Measurements from ENCODE around the gene SLC25A30. TPM values are rescaled to one million over a fixed set of nuclear protein-coding genes. Genes with fewer than 3 reads are reported as not detected.
A peak's percentile ranks its signal among the peaks of the same experiment; 100 is the strongest.

SLC25A30 gene
- total and polyA plus RNA-seq, 4 donors = 5.4 to 59.2 (median 17.8) TPM

GRCh38 chr13:45448965-45449559 lies 30.9 kb upstream of the SLC25A30 start:
- Histone ChIP-seq H3K4me3 (ENCODE audit: low read depth in 1 of 3, low read length in 3 of 3) (no peak overlapping the region), H3K27me3 (ENCODE audit: control insufficient read depth in 4 of 4, insufficient read depth in 4 of 4, low read length in 3 of 4) (no peaks in the 10 kb centered on the region), H3K4me1 (ENCODE audit: control insufficient read depth in 4 of 4, insufficient read depth in 4 of 4, low read length in 3 of 4) (peaks cover 6 to 36% (median 15%) of the 10 kb centered on the region in 4 donors), H3K9me3 (ENCODE audit: control insufficient read depth in 4 of 4, low read length in 3 of 4) (no peaks in the 10 kb centered on the region), H3K9ac (ENCODE audit: low read depth in 1 of 2, low read length in 2 of 2) (no peak overlapping the region), H3K36me3 (ENCODE audit: control insufficient read depth in 4 of 4, insufficient read depth in 3 of 4, low read depth in 1 of 4, low read length in 3 of 4) (no peaks in the 10 kb centered on the region), H3K27ac (ENCODE audit: low read depth in 1 of 2, low read length in 2 of 2) (peak overlapping the region in 1 of 2 donors; percentile 49)
- DNase-seq (ENCODE audit: low spot score) = no peak
- 94% methylated on average over 1 of the region's 1 CpG for WGBS
- TF ChIP-seq, protein P1, sequence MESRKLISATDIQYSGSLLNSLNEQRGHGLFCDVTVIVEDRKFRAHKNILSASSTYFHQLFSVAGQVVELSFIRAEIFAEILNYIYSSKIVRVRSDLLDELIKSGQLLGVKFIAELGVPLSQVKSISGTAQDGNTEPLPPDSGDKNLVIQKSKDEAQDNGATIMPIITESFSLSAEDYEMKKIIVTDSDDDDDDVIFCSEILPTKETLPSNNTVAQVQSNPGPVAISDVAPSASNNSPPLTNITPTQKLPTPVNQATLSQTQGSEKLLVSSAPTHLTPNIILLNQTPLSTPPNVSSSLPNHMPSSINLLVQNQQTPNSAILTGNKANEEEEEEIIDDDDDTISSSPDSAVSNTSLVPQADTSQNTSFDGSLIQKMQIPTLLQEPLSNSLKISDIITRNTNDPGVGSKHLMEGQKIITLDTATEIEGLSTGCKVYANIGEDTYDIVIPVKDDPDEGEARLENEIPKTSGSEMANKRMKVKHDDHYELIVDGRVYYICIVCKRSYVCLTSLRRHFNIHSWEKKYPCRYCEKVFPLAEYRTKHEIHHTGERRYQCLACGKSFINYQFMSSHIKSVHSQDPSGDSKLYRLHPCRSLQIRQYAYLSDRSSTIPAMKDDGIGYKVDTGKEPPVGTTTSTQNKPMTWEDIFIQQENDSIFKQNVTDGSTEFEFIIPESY (IDR thresholded peaks at IDR 0.05) = no peak
- peak in 1 of 2 donors; percentile 2 for TF ChIP-seq RXRA (IDR thresholded peaks at IDR 0.05)

- H3K36me3 ChIP-seq (ENCODE audit: control insufficient read depth in 4 of 4, insufficient read depth in 3 of 4, low read depth in 1 of 4, low read length in 3 of 4) = no peaks in the 10 kb centered on the region
- peak; percentile 85 for TF ChIP-seq REST (IDR thresholded peaks at IDR 0.05)
- peak; percentile 34 for TF ChIP-seq FOXA2 (IDR thresholded peaks at IDR 0.05)
- TF ChIP-seq, protein P2, sequence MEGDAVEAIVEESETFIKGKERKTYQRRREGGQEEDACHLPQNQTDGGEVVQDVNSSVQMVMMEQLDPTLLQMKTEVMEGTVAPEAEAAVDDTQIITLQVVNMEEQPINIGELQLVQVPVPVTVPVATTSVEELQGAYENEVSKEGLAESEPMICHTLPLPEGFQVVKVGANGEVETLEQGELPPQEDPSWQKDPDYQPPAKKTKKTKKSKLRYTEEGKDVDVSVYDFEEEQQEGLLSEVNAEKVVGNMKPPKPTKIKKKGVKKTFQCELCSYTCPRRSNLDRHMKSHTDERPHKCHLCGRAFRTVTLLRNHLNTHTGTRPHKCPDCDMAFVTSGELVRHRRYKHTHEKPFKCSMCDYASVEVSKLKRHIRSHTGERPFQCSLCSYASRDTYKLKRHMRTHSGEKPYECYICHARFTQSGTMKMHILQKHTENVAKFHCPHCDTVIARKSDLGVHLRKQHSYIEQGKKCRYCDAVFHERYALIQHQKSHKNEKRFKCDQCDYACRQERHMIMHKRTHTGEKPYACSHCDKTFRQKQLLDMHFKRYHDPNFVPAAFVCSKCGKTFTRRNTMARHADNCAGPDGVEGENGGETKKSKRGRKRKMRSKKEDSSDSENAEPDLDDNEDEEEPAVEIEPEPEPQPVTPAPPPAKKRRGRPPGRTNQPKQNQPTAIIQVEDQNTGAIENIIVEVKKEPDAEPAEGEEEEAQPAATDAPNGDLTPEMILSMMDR (IDR thresholded peaks at IDR 0.05; ENCODE audit: low read depth, low read length, missing input control) = no peak
- TF ChIP-seq, protein P3, sequence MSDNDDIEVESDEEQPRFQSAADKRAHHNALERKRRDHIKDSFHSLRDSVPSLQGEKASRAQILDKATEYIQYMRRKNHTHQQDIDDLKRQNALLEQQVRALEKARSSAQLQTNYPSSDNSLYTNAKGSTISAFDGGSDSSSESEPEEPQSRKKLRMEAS (IDR thresholded peaks at IDR 0.05) = peak; percentile 67
- TF ChIP-seq NR2F2 (IDR thresholded peaks at IDR 0.05) = no peak
- TF ChIP-seq SP1 (IDR thresholded peaks at IDR 0.05) = peak; percentile 92
- TF ChIP-seq GABPA (IDR thresholded peaks at IDR 0.05 in 1 of 2, conservative IDR thresholded peaks at IDR 0.05 in 1 of 2) = peak in 1 of 2 donors; percentile 58
- peak; percentile 91 to 95 for TF ChIP-seq RXRA (IDR thresholded peaks at IDR 0.05)
- TF ChIP-seq JUND (IDR thresholded peaks at IDR 0.05) = peak; percentile 86 to 89
- TF ChIP-seq, protein P4, sequence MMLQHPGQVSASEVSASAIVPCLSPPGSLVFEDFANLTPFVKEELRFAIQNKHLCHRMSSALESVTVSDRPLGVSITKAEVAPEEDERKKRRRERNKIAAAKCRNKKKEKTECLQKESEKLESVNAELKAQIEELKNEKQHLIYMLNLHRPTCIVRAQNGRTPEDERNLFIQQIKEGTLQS (IDR thresholded peaks at IDR 0.05) = peak; percentile 28
- TF ChIP-seq RAD21 (IDR thresholded peaks at IDR 0.05) = peak; percentile 47 to 56
- no peak for TF ChIP-seq FOXA1 (IDR thresholded peaks at IDR 0.05)
- TF ChIP-seq HNF4G (IDR thresholded peaks at IDR 0.05) = peak; percentile 45
- TF ChIP-seq TAF1 (conservative IDR thresholded peaks at IDR 0.05) = peak; percentile 65
- peak; percentile 89 to 94 for TF ChIP-seq HNF4A (conservative IDR thresholded peaks at IDR 0.05)
- TF ChIP-seq EGR1 (IDR thresholded peaks at IDR 0.05; ENCODE audit: low read depth in 2 of 2) = peak in 1 of 2 donors; percentile 49
- peak; percentile 91 for TF ChIP-seq YY1 (IDR thresholded peaks at IDR 0.05)
- TF ChIP-seq, protein P1 (IDR thresholded peaks at IDR 0.05) = peak; percentile 68
- peak; percentile 44 for DNase-seq (ENCODE audit: low spot score)
- no peaks in the 10 kb centered on the region for H3K27me3 ChIP-seq (ENCODE audit: control insufficient read depth in 4 of 4, insufficient read depth in 4 of 4, low read length in 3 of 4)
- H3K27ac ChIP-seq (ENCODE audit: low read depth in 1 of 2, low read length in 2 of 2) = peak overlapping the region; percentile 75 to 85
- H3K9me3 ChIP-seq (ENCODE audit: control insufficient read depth in 4 of 4, low read length in 3 of 4) = no peaks in the 10 kb centered on the region
- WGBS = 36% methylated on average over 9 of the region's 9 CpGs
- peaks cover 6 to 28% (median 14%) of the 10 kb centered on the region in 4 donors for H3K4me1 ChIP-seq (ENCODE audit: control insufficient read depth in 4 of 4, insufficient read depth in 4 of 4, low read length in 3 of 4)
- H3K9ac ChIP-seq (ENCODE audit: low read depth in 1 of 2, low read length in 2 of 2) = peak overlapping the region in 1 of 2 donors; percentile 57
- H3K4me3 ChIP-seq (ENCODE audit: low read depth in 1 of 3, low read length in 3 of 3) = no peak overlapping the region
These were observed 29.0 kb upstream of the SLC25A30 start for GRCh38 chr13:45447050-45447661.
